ENCODE results near the gene SCYL1. TPM values are rescaled to one million over a fixed set of nuclear protein-coding genes. Genes with fewer than 3 reads are reported as not detected.

SCYL1 gene
- total and polyA plus RNA-seq, 2 of the 4 experiments (the other 2 are of a cell fraction): 96.4 to 150 TPM

GRCh38 chr11:65569164-65569972 is 44.5 kb downstream of the SCYL1 start (continued):
- TF ChIP-seq USF2 (IDR thresholded peaks at IDR 0.05; ENCODE audit: low read depth, low read length): no peak
- no peak for TF ChIP-seq RFX5 (IDR thresholded peaks at IDR 0.05; ENCODE audit: low read depth, low read length)

Measured in IMR-90 (cell line).